DOHH2 (cell line): ENCODE measurements around the gene MGAT5.

Source experiments
- CTCF ChIP-seq: fragments of 200-600 bp; sonication (generic); IDR thresholded peaks from one replicate; pipeline ENCODE4 v1.5.1; 2014; ENCODE audit warnings: antibody characterized with exemption, mild to moderate bottlenecking, low read depth, low read length; ENCODE audit not compliant: poor library complexity, severe bottlenecking
- EZH2phosphoT487 ChIP-seq: fragments of 200-600 bp; sonication (generic); IDR thresholded peaks from 2 replicates; pipeline ENCODE4 v1.6.1; 2017; ENCODE audit warnings: borderline replicate concordance, mild to moderate bottlenecking, antibody characterized with exemption, low read length, moderate library complexity, mixed read lengths

GRCh38 chr2:134469516-134470115 lies 215.7 kb downstream of the MGAT5 start:
- TF ChIP-seq CTCF (no peak), EZH2phosphoT487 (no peak)
